Panc1 (cell line): ENCODE measurements around the gene BSND.

ENCODE experiments used
- POLR2AphosphoS5 ChIP-seq: IDR thresholded peaks from 2 replicates; pipeline ENCODE4 v1.6.1; 2012; ENCODE audit warnings: mild to moderate bottlenecking, low read depth, low read length, moderate library complexity
- TCF7L2 ChIP-seq: IDR thresholded peaks from 2 replicates; pipeline ENCODE4 v1.6.1; 2011; ENCODE audit warnings: mild to moderate bottlenecking, low read depth, low read length, inconsistent platforms
- TF ChIP-seq, protein P1 (sequence below): fragments of 450-650 bp; IDR thresholded peaks from 2 replicates; pipeline ENCODE4 v1.5.1; 2017; ENCODE audit warnings: mild to moderate bottlenecking
- TF ChIP-seq, protein P2 (sequence below), 2 experiments: IDR thresholded peaks; 2 replicates each; pipeline ENCODE4 v1.6.1; 2011 to 2012; ENCODE audit warnings: low read depth in 2 of 2, control low read depth in 1 of 2, low read length in 1 of 2, mild to moderate bottlenecking in 1 of 2, moderate library complexity in 1 of 2; ENCODE audit not compliant: insufficient read depth in 1 of 2

DNA sequence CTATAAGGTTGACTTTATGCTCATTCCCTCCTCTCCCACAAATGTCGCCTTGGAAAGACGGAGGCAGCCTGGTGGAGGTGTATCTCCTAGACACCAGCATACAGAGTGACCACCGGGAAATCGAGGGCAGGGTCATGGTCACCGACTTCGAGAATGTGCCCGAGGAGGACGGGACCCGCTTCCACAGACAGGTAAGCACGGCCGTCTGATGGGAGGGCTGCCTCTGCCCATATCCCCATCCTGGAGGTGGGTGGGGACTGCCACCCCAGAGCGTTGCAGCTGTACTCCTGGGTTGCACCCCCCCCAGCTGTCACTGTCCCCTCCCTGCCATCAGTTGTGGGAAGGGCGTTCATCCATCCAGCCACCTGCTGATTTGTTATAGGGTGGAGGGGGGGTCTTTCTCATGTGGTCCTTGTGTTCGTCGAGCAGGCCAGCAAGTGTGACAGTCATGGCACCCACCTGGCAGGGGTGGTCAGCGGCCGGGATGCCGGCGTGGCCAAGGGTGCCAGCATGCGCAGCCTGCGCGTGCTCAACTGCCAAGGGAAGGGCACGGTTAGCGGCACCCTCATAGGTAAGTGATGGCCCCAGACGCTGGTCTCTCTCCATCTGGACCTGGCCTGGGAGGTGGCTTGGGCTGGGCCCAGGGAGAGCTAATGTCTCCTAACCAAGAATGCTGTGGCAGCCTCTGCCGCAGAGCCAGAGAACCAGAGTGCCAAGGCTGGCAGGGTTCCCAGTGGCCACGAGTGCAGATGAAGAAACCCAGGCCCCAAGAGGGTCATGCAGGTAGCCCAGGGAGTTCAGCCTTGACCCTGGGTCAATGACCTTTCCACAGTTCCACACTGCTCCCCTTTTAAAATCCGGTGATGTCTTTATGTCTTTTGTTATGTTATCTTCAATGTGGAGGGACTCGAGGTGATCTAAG, 53.7 kb downstream of the BSND start:
- TF ChIP-seq, protein P1, sequence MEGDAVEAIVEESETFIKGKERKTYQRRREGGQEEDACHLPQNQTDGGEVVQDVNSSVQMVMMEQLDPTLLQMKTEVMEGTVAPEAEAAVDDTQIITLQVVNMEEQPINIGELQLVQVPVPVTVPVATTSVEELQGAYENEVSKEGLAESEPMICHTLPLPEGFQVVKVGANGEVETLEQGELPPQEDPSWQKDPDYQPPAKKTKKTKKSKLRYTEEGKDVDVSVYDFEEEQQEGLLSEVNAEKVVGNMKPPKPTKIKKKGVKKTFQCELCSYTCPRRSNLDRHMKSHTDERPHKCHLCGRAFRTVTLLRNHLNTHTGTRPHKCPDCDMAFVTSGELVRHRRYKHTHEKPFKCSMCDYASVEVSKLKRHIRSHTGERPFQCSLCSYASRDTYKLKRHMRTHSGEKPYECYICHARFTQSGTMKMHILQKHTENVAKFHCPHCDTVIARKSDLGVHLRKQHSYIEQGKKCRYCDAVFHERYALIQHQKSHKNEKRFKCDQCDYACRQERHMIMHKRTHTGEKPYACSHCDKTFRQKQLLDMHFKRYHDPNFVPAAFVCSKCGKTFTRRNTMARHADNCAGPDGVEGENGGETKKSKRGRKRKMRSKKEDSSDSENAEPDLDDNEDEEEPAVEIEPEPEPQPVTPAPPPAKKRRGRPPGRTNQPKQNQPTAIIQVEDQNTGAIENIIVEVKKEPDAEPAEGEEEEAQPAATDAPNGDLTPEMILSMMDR = no peak
- TF ChIP-seq POLR2AphosphoS5 (no peak), TCF7L2 (no peak)
- TF ChIP-seq, protein P2, sequence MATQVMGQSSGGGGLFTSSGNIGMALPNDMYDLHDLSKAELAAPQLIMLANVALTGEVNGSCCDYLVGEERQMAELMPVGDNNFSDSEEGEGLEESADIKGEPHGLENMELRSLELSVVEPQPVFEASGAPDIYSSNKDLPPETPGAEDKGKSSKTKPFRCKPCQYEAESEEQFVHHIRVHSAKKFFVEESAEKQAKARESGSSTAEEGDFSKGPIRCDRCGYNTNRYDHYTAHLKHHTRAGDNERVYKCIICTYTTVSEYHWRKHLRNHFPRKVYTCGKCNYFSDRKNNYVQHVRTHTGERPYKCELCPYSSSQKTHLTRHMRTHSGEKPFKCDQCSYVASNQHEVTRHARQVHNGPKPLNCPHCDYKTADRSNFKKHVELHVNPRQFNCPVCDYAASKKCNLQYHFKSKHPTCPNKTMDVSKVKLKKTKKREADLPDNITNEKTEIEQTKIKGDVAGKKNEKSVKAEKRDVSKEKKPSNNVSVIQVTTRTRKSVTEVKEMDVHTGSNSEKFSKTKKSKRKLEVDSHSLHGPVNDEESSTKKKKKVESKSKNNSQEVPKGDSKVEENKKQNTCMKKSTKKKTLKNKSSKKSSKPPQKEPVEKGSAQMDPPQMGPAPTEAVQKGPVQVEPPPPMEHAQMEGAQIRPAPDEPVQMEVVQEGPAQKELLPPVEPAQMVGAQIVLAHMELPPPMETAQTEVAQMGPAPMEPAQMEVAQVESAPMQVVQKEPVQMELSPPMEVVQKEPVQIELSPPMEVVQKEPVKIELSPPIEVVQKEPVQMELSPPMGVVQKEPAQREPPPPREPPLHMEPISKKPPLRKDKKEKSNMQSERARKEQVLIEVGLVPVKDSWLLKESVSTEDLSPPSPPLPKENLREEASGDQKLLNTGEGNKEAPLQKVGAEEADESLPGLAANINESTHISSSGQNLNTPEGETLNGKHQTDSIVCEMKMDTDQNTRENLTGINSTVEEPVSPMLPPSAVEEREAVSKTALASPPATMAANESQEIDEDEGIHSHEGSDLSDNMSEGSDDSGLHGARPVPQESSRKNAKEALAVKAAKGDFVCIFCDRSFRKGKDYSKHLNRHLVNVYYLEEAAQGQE (IDR thresholded peaks at IDR 0.05; ENCODE audit: insufficient read depth in 1 of 2, low read depth in 2 of 2, low read length in 1 of 2) = no peak
